ENCODE results near the gene TCFL5. TPM values are rescaled to one million over a fixed set of nuclear protein-coding genes. Genes with fewer than 3 reads are reported as not detected.

TCFL5 gene
- total RNA-seq, 1 experiment from 2014 or later: 15.1 TPM

- Histone ChIP-seq H3K4me3 (ENCODE audit: low read depth, low read length) (no peak overlapping the region), H3K27me3 (replicated peaks; ENCODE audit: control insufficient read depth, insufficient read depth, low read length) (no peaks in the 10 kb centered on the region), H3K4me1 (peaks cover 4% of the 10 kb centered on the region; the same call in 1 of the 2 replicates), H3K36me3 (ENCODE audit: control insufficient read depth, insufficient read depth, low read length) (no peaks in the 10 kb centered on the region), H3K9me3 (no peaks in the 10 kb centered on the region)
- CTCF ChIA-PET: interaction anchor here (1.2 to 1.5 kb wide), 2 partner anchors 9 to 23 kb away, joined by 3 to 5 read pairs; no protein-coding TSS in a partner anchor
- no peak overlapping the region for H3K27ac Mint-ChIP-seq (ENCODE audit: unreplicated experiment)
- no peak for DNase-seq
- no TSS peak for BruUV-seq (replicated peaks)
- H3K4me1 Mint-ChIP-seq (ENCODE audit: low read depth, unreplicated experiment): peaks cover 11% of the 10 kb centered on the region
- H3K36me3 Mint-ChIP-seq (ENCODE audit: insufficient read depth, unreplicated experiment): no peaks in the 10 kb centered on the region
- POLR2A ChIA-PET: no interaction called here
- no peaks in the 10 kb centered on the region for H3K27me3 Mint-ChIP-seq (ENCODE audit: insufficient read depth, unreplicated experiment)
- TF ChIP-seq CTCF (IDR thresholded peaks at IDR 0.05; ENCODE audit: insufficient read depth in 1 of 2, low read depth in 1 of 2, low read length in 1 of 2, severe bottlenecking in 1 of 2, unreplicated experiment in 1 of 2): no peak
- no peaks in the 10 kb centered on the region for H3K9me3 Mint-ChIP-seq (ENCODE audit: unreplicated experiment)
- H3K4me3 Mint-ChIP-seq (ENCODE audit: unreplicated experiment): no peak overlapping the region
- intact Hi-C loops (cut with micrococcal nuclease; ENCODE audit: unreplicated experiment): no loop called here
Observed at GRCh38 chr20:62831854-62832211, 29.8 kb downstream of the TCFL5 start.

GRCh38 chr20:62831361-62831788 lies 30.2 kb downstream of the TCFL5 start:
- no peak overlapping the region for H3K27ac Mint-ChIP-seq (ENCODE audit: unreplicated experiment)
- no peaks in the 10 kb centered on the region for H3K36me3 Mint-ChIP-seq (ENCODE audit: insufficient read depth, unreplicated experiment)
- no peaks in the 10 kb centered on the region for H3K27me3 Mint-ChIP-seq (ENCODE audit: insufficient read depth, unreplicated experiment)
- H3K9me3 ChIP-seq: no peaks in the 10 kb centered on the region
- H3K27me3 ChIP-seq (replicated peaks; ENCODE audit: control insufficient read depth, insufficient read depth, low read length): no peaks in the 10 kb centered on the region
- H3K36me3 ChIP-seq (ENCODE audit: control insufficient read depth, insufficient read depth, low read length): no peaks in the 10 kb centered on the region
- no peaks in the 10 kb centered on the region for H3K9me3 Mint-ChIP-seq (ENCODE audit: unreplicated experiment)
- peaks cover 11% of the 10 kb centered on the region for H3K4me1 Mint-ChIP-seq (ENCODE audit: low read depth, unreplicated experiment)
- TF ChIP-seq CTCF (IDR thresholded peaks at IDR 0.05; ENCODE audit: insufficient read depth in 1 of 2, low read depth in 1 of 2, low read length in 1 of 2, severe bottlenecking in 1 of 2, unreplicated experiment in 1 of 2): no peak
- ChIA-PET POLR2A (no interaction called here), CTCF (interaction anchor here (1.2 kb wide), 1 partner anchor 23 kb away, joined by 3 read pairs; no protein-coding TSS in a partner anchor)
- BruUV-seq (replicated peaks): no TSS peak
- peaks cover 4% of the 10 kb centered on the region; the same call in 1 of the 2 replicates for H3K4me1 ChIP-seq
- DNase-seq: peak in 1 of 2 experiments; percentile 16
- no peak overlapping the region for H3K4me3 Mint-ChIP-seq (ENCODE audit: unreplicated experiment)
- intact Hi-C loops (cut with micrococcal nuclease; ENCODE audit: unreplicated experiment): no loop called here
- H3K4me3 ChIP-seq (ENCODE audit: low read depth, low read length): no peak overlapping the region

- H3K9me3 Mint-ChIP-seq (ENCODE audit: unreplicated experiment): no peaks in the 10 kb centered on the region
- no peaks in the 10 kb centered on the region for H3K36me3 ChIP-seq (ENCODE audit: control insufficient read depth, insufficient read depth, low read length)
- no peak overlapping the region for H3K4me3 Mint-ChIP-seq (ENCODE audit: unreplicated experiment)
- H3K9me3 ChIP-seq: no peaks in the 10 kb centered on the region
- H3K4me3 ChIP-seq (ENCODE audit: low read depth, low read length): no peak overlapping the region
- ChIA-PET CTCF (interaction anchor here (1.2 kb wide), 1 partner anchor 22 kb away, joined by 3 read pairs; no protein-coding TSS in a partner anchor), POLR2A (no interaction called here)
- H3K27me3 Mint-ChIP-seq (ENCODE audit: insufficient read depth, unreplicated experiment): no peaks in the 10 kb centered on the region
- BruUV-seq (replicated peaks): no TSS peak
- no peaks in the 10 kb centered on the region for H3K36me3 Mint-ChIP-seq (ENCODE audit: insufficient read depth, unreplicated experiment)
- H3K27ac Mint-ChIP-seq (ENCODE audit: unreplicated experiment): no peak overlapping the region
- peaks cover 4% of the 10 kb centered on the region; the same call in 1 of the 2 replicates for H3K4me1 ChIP-seq
- peak in 1 of 2 experiments; percentile 7 for DNase-seq
- TF ChIP-seq CTCF (IDR thresholded peaks at IDR 0.05; ENCODE audit: insufficient read depth in 1 of 2, low read depth in 1 of 2, low read length in 1 of 2, severe bottlenecking in 1 of 2, unreplicated experiment in 1 of 2): no peak
- peaks cover 11% of the 10 kb centered on the region for H3K4me1 Mint-ChIP-seq (ENCODE audit: low read depth, unreplicated experiment)
- H3K27me3 ChIP-seq (replicated peaks; ENCODE audit: control insufficient read depth, insufficient read depth, low read length): no peaks in the 10 kb centered on the region
- intact Hi-C loops (cut with micrococcal nuclease; ENCODE audit: unreplicated experiment): no loop called here
Observed at GRCh38 chr20:62830821-62831220, 30.8 kb downstream of the TCFL5 start.

Measured in Caco-2 (cell line).